SK-N-MC (cell line): ENCODE data around the gene RBMS3.

Experiments used
- EZH2 ChIP-seq: fragments of 200-600 bp; sonication (generic); IDR thresholded peaks from one replicate; pipeline ENCODE4 v1.6.1; 2017; ENCODE audit warnings: antibody characterized with exemption
- FOXP2 ChIP-seq: optimal IDR thresholded peaks from 2 replicates; pipeline ENCODE3; 2011; ENCODE audit warnings: mild to moderate bottlenecking, moderate library complexity; ENCODE audit not compliant: insufficient read depth; ENCODE audit errors: extremely low read length, control extremely low read depth
- POLR2AphosphoS5 ChIP-seq: IDR thresholded peaks from 2 replicates; pipeline ENCODE4 v1.6.1; 2012; ENCODE audit warnings: mild to moderate bottlenecking, low read depth, low read length, borderline replicate concordance

DNA sequence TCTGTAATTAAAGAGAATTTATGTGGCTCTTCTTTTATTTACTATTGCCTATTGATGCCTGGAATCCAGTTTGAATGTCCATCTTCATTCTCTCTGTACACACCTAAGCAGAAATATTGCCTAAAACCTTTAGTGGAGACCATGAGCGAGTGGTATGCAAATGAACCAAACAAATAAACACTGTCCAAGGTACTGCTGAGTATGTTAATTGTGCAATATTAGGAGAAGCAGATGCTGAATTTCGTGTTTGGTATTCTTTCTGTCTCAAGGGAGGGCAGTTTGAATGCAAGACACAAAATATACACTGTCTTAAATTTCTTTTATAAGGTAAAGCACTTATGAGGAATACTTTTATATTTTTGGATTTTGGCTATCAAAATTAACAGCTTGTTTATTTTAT, 440.9 kb downstream of the RBMS3 start:
- no peak for TF ChIP-seq EZH2
- no peak for TF ChIP-seq POLR2AphosphoS5
- TF ChIP-seq FOXP2: no peak
